ENCODE data around the gene MYD88.

- TF ChIP-seq ZBTB33 (IDR thresholded peaks at IDR 0.05) (no peak), CTCF (IDR thresholded peaks at IDR 0.05; ENCODE audit: low read depth, low read length, missing input control) (no peak), NR2F2 (IDR thresholded peaks at IDR 0.05) (no peak), GABPA (IDR thresholded peaks at IDR 0.05 in 1 of 2, conservative IDR thresholded peaks at IDR 0.05 in 1 of 2) (no peak), ATF3 (IDR thresholded peaks at IDR 0.05) (no peak)
These were observed 36.5 kb upstream of the MYD88 start for GRCh38 chr3:38101811-38102443.

Data from liver (tissue), 3 donors.